SK-N-SH treated with all-trans-retinoic acid at 6 μM for 48 hours (cell line): ENCODE results near the gene DCTN2.

Source experiments
- ARNTL ChIP-seq: fragments of 450-650 bp; formaldehyde crosslinking; IDR thresholded peaks from 2 replicates; pipeline ENCODE4 v1.5.0; 2020; ENCODE audit warnings: low read depth, mild to moderate bottlenecking, moderate library complexity, borderline replicate concordance
- SNAI2 ChIP-seq: fragments of 250-450 bp; sonication (Bioruptor Pico); IDR thresholded peaks from 2 replicates; pipeline ENCODE4 v1.5.0; 2020; ENCODE audit warnings: mild to moderate bottlenecking, moderate library complexity
- TCF4 ChIP-seq: fragments of 250-450 bp; sonication (Bioruptor Pico); IDR thresholded peaks from 2 replicates; pipeline ENCODE4 v1.8.0; 2021; ENCODE audit warnings: mild to moderate bottlenecking, moderate library complexity, borderline replicate concordance
- ZFP3 ChIP-seq: fragments of 250-450 bp; sonication (Bioruptor Pico); IDR thresholded peaks from 2 replicates; pipeline ENCODE4 v1.5.0; 2020; ENCODE audit warnings: mild to moderate bottlenecking, moderate library complexity
- ZFP30 ChIP-seq: fragments of 450-650 bp; formaldehyde crosslinking; IDR thresholded peaks from 2 replicates; pipeline ENCODE4 v1.5.0; 2022; ENCODE audit warnings: mild to moderate bottlenecking, moderate library complexity
- ZNF565 ChIP-seq: fragments of 450-650 bp; formaldehyde crosslinking; conservative IDR thresholded peaks from 2 replicates; pipeline ENCODE4 v1.5.0; 2020; ENCODE audit warnings: low read depth, mild to moderate bottlenecking, moderate library complexity
- ZNF70 ChIP-seq: fragments of 450-650 bp; formaldehyde crosslinking; IDR thresholded peaks from 2 replicates; pipeline ENCODE4 v1.5.0; 2020; ENCODE audit warnings: mild to moderate bottlenecking, moderate library complexity
- TF ChIP-seq, protein P1 (sequence below): fragments of 250-450 bp; sonication (Bioruptor Pico); IDR thresholded peaks from 2 replicates; pipeline ENCODE4 v1.5.1; 2020; ENCODE audit warnings: low read depth, mild to moderate bottlenecking, moderate library complexity
- TF ChIP-seq, protein P2 (sequence below): fragments of 250-450 bp; sonication (Bioruptor Pico); IDR thresholded peaks from 2 replicates; pipeline ENCODE4 v1.8.0; 2020; ENCODE audit warnings: mild to moderate bottlenecking, moderate library complexity, borderline replicate concordance

DNA sequence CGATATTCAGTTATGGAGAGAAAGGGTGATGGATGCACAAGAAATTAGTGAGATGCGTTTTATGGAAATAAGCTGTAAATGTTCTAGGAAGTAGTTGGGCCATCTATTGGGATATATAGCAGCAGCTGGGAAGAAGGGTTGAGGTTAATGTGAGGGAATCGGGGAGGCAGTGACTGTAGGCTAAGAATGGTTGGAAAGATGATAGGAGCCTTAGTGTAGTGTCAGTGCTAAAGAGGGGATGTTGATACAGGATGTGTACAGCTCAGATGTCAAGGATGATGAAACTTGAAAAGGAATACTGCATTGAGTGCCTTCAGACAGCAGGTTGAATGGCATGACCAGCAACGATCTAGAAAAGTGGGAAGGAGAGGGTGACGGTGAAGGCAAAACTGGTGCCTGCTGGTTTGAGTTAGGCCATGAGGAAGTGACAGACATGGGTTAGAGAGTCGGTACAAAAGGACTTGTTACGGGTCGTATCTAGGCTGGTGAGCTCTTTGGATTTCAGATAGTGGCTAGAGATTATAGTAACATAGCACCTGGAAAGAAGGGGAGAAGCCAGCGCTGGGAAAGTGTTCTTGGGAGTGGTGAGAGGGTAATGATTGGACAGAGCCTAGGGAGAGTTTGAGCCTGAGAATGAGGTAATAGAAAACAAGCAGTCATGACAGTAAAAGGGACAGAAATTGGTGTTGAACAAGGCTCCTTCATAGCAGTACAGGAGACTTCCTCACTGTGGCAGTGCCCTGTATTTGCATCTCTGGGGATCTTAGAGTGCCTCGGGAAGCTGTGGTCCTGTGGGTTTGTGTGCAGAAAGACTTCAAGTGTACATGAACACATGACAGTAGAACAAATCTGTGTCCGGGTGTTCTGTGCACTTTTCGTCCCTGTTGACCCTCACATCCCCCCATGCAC is 49.5 kb downstream of the DCTN2 start:
- TF ChIP-seq ZFP3 (CRISPR knock-in tag) (no peak), ZNF565 (CRISPR knock-in tag) (no peak), SNAI2 (no peak), ZNF70 (no peak), ZFP30 (CRISPR knock-in tag) (no peak), ARNTL (CRISPR knock-in tag) (no peak), TCF4 (CRISPR knock-in tag) (no peak)
- TF ChIP-seq, protein P1, sequence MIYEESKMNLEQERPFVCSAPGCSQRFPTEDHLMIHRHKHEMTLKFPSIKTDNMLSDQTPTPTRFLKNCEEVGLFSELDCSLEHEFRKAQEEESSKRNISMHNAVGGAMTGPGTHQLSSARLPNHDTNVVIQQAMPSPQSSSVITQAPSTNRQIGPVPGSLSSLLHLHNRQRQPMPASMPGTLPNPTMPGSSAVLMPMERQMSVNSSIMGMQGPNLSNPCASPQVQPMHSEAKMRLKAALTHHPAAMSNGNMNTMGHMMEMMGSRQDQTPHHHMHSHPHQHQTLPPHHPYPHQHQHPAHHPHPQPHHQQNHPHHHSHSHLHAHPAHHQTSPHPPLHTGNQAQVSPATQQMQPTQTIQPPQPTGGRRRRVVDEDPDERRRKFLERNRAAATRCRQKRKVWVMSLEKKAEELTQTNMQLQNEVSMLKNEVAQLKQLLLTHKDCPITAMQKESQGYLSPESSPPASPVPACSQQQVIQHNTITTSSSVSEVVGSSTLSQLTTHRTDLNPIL (CRISPR knock-in tag): no peak
- TF ChIP-seq, protein P2, sequence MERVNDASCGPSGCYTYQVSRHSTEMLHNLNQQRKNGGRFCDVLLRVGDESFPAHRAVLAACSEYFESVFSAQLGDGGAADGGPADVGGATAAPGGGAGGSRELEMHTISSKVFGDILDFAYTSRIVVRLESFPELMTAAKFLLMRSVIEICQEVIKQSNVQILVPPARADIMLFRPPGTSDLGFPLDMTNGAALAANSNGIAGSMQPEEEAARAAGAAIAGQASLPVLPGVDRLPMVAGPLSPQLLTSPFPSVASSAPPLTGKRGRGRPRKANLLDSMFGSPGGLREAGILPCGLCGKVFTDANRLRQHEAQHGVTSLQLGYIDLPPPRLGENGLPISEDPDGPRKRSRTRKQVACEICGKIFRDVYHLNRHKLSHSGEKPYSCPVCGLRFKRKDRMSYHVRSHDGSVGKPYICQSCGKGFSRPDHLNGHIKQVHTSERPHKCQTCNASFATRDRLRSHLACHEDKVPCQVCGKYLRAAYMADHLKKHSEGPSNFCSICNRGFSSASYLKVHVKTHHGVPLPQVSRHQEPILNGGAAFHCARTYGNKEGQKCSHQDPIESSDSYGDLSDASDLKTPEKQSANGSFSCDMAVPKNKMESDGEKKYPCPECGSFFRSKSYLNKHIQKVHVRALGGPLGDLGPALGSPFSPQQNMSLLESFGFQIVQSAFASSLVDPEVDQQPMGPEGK: no peak
